OCI-LY3 (cell line): ENCODE measurements around the gene ARHGAP26.

Source experiments
- EZH2phosphoT487 ChIP-seq: fragments of 200-600 bp; shearing (Covaris generic); IDR thresholded peaks from 2 replicates; pipeline ENCODE4 v1.6.1; 2018; ENCODE audit warnings: antibody characterized with exemption, mixed run types, low read depth
- TF ChIP-seq, protein P1 (sequence below): fragments of 200-600, 300-600 bp; sonication (generic); IDR thresholded peaks from 2 replicates; pipeline ENCODE4 v1.5.1; 2014; ENCODE audit warnings: antibody characterized with exemption, low read length, low read depth

DNA sequence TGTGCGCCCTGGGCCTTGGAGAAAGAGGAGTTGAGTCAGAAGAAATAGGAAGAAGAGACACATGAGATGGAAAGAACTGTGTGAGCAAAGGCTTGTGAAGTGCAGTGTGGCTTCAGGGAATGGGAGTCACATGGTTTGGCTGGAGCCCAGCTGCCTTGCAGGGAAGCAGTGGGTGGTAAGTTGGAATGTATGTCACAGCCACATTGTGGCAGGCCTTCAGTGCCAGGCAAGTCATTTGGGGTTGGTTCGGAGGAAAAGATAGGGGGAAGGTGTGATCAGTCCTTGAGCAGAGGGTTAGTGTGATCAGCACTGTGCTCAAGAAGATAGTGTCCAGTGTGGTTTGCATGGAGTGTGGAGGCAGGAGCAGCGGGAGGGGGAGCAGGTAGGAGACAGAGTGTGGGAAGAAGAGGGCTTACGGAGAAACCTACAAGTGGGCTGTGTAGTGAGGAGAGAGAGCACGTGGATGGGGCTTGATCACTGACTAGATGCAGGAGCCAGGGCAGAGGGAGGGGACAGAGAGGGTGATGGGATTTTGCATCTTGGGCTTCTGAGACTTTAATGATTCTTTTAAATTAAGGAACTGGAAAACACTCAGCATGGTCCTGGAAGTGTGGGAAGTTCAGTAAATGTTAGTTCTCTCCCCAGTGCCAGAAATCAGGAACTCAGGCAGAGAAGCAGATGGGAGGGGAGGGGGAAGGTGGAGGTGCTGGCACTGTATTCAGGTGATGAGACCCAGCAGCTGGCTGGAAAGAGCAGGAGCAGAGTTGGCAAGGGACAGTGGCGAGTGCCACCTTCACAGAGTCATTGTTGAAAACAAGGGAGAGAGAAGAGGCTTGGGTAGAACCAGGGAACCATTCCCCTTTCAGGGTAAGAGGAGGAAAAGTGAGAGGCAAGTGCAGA, 46.6 kb downstream of the ARHGAP26 start:
- TF ChIP-seq, protein P1, sequence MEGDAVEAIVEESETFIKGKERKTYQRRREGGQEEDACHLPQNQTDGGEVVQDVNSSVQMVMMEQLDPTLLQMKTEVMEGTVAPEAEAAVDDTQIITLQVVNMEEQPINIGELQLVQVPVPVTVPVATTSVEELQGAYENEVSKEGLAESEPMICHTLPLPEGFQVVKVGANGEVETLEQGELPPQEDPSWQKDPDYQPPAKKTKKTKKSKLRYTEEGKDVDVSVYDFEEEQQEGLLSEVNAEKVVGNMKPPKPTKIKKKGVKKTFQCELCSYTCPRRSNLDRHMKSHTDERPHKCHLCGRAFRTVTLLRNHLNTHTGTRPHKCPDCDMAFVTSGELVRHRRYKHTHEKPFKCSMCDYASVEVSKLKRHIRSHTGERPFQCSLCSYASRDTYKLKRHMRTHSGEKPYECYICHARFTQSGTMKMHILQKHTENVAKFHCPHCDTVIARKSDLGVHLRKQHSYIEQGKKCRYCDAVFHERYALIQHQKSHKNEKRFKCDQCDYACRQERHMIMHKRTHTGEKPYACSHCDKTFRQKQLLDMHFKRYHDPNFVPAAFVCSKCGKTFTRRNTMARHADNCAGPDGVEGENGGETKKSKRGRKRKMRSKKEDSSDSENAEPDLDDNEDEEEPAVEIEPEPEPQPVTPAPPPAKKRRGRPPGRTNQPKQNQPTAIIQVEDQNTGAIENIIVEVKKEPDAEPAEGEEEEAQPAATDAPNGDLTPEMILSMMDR: no peak
- TF ChIP-seq EZH2phosphoT487: no peak
